Measurements from ENCODE around the gene CHRDL1.

Gene CHRDL1

GRCh38 chrX:110743679-110744340 is 51.8 kb downstream of the CHRDL1 start:
- DNase-seq = no peak

- no peak for DNase-seq
These were observed 54.3 kb downstream of the CHRDL1 start for GRCh38 chrX:110741213-110741796.

DNA sequence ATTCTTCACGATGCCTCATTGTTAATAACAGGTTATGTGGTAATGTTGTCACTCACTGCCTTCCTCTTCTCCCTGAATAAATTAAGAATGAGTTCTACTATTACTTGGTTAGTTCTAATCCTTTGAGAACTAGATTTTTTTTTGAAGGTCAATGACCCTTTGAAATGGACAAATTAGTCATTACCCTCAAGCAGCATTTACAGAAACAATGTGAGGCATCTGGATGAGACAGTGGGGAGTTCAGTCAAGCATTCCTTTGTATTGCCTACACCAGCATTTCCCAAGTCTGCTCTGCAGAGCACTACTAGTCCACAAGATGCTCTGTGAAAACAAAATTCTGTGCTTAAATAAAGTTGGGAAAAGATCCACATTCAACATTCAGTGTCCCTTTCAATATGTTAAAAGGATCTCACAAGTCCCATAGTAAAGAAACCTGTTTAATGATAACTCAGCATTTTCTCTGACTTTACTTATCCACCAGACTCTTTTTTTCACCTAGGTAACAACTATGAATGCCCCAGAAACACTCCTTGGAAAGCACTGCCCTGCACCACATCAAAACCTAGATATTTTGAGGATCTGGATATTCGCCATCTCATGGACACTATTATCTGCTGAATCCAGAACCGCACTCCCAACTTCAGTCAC is 60.6 kb downstream of the CHRDL1 start:
- DNase-seq = no peak

GRCh38 chrX:110734271-110734670 is 61.3 kb downstream of the CHRDL1 start:
- DNase-seq = no peak

GRCh38 chrX:110733166-110733565 is 62.5 kb downstream of the CHRDL1 start:
- no peak for DNase-seq

- DNase-seq = no peak
These were observed 63.4 kb downstream of the CHRDL1 start for GRCh38 chrX:110732266-110732665.

GRCh38 chrX:110723844-110724243 is 71.8 kb downstream of the CHRDL1 start:
- no peak for DNase-seq

DNA sequence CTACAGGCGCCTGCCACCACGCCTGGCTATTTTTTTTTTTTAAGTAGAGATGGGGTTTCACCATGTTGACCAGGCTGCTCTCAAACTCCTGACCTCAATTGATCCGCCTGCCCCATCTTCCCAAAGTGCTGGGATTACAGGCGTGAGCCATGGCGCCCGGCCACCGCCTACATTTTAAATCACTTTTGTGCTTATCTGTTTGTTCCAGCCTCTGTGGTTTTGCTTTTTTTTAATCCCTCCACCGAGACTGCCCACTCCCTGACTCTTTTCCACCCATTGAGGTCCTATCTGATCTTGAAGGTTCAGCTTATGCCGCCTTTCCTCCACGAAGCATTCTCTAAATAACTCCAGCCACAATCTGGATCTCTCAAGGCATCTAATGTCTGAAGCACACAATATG is 73.5 kb downstream of the CHRDL1 start:
- DNase-seq = no peak

DNA sequence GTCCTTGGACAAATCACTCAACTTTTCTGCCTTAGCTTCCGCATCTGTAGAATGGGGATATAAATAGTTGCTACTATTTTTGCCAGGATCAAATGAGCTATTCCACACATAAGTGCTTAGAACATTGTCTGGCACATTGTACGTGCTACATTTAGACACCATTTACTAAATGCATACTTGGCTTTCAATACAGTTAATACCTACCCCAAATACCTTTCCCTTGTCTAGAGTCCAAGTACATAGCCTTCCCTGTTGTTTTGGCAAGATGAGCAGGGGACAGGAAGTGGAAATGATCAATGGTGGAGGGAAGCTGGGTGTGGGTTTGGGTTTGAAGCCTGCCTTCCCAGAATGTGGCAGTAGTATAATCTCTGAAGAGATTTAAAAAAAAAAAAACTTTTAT is 82.0 kb downstream of the CHRDL1 start:
- DNase-seq = no peak

GRCh38 chrX:110706446-110706845 is 89.2 kb downstream of the CHRDL1 start:
- DNase-seq = no peak

DNA sequence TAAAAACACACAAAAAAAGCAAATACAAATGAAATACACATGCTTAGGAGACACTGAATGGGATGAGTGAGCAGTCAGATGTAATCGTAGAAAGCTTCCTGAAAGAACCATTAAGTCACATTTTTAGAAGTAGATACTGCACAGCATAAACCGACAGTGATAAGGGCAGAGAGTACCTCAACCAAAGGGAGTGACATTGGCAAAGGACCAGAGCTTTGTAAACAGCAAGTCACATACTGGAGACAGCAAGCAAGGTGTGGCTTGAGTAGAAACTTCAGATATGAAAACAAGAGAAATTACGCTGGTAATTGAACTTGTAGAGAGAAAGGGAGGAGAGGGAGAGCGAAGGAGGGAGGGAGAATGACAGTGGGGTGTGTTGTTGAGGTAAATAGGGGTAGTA is 92.0 kb downstream of the CHRDL1 start:
- DNase-seq = no peak

GRCh38 chrX:110699109-110699508 is 96.5 kb downstream of the CHRDL1 start:
- no peak for DNase-seq

DNA sequence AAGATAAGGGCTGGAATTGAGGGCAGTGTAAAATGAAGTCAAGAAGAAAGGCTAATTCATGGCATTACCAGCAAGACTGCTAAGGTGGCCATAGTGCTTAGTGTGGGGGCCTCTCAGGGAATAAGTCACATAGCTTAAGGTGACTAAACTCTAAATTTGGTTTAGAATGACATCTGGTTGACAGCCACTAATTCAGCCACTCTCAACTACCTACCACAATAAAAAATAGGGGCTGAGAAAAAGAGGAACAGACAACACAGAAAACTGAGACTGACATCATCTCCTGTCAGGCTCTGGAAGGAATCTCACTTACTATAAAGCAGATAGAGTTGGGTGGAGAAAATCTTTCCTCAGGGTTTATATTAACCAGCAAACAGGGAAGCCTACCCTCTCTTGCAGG is 96.9 kb downstream of the CHRDL1 start:
- no peak for DNase-seq

DNA sequence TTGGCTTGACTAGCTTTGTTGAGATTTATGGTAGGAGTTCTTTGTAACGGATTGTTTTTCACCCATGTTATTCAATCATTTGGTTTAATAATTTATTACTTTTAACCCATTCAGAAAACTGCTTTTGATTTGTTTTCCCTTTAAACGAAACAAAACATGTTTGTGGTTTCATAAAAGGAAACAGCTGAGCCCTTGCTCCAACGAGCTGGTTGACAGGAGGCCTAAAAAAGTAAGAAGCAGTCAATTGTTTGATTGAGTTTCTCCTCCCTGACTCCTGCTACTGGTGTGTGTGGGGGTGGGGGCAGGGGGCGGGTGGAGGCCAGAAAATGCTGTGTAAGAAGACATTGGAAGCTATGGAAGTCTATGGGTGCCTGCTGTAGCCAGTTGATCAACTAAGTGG is 102.8 kb downstream of the CHRDL1 start:
- DNase-seq = no peak

- DNase-seq = no peak
These were observed 104.2 kb downstream of the CHRDL1 start for GRCh38 chrX:110691446-110691845.

DNA sequence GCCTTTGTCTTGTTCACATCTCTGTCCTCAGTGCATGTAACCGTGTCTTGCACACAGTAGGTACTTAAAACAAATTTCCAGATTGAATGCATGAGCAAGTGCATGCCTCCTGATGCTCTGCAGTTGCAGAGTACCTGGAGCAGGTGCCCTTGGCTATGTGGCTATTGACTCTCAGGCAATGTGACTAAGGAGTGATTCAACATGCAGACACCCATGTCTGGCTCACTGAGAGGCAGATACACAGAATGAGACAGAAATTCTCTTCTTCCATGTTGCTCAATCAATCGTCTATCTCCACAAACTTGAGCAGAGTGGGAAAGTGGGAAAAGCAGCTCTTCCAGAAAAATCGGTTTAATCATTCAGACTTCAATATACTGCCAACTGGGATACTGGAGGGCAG is 111.0 kb downstream of the CHRDL1 start:
- DNase-seq = no peak

GRCh38 chrX:110683925-110684324 is 111.7 kb downstream of the CHRDL1 start:
- no peak for DNase-seq

- no peak for DNase-seq
These were observed 117.0 kb downstream of the CHRDL1 start for GRCh38 chrX:110678591-110678990.

- DNase-seq = no peak
These were observed 119.7 kb downstream of the CHRDL1 start for GRCh38 chrX:110675886-110676285.

- DNase-seq = no peak
These were observed 124.4 kb downstream of the CHRDL1 start for GRCh38 chrX:110671068-110671803.

DNA sequence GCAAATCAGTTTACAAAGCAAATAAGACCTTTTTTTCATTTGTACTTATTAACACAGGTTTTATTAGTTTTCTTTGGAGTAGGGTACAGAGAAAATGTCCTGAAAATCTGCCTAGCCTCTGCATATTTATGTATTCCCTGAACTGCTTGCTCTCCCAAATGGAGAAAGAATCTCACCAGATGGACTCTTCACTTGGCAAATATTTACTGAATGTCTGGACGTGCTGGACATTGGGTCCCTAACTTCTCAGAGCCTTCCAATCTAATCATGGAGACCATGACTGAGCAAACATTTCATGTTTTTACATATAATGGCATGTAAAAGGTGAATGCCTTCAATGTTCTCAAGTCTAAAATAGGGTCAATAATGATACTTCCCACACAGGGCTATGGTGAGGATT is 126.0 kb downstream of the CHRDL1 start:
- no peak for DNase-seq

- no peak for DNase-seq
These were observed 127.9 kb downstream of the CHRDL1 start for GRCh38 chrX:110667706-110668105.

DNA sequence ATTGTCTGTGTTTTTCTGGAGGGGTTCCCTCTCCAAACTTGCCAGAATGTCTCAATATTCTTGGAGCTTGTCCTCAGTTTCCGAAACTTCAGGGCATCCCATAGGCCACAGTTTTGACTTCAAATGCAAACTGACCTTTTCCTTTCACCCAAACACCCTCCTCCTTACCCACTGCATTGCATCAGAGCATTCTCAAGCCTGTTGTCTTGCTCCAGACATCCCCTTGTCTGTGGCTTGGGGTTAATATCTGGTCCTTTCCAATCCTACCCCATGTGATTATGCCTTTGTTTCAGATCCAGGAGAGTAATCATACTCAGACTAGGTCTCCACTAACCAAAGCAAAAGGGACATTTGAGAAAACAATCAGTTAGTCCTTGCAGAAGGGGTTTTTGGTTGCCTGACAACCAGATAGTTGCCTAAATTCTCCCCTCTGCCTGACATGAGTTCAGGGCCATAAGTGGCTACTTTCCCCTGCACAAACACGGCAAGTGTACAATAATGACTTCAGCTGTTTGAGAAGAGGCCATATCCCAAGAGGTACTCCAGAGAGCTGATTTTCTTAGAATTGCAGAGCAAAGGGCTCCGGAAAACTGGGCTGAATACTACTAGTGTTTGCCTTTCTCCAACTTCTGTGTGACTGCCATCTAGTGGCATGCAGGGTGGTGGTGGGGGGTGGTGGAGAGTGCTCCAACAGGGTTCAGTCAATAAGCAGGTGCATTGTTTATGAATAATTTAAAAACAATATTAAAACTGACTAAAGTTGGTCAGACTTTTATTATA is 130.2 kb downstream of the CHRDL1 start:
- DNase-seq = no peak

Data from NCI-H1105 (cell line).